Measurements from ENCODE around the gene ZP1. TPM values are rescaled to one million over a fixed set of nuclear protein-coding genes. Genes with fewer than 3 reads are reported as not detected.

Gene ZP1
- total and polyA plus RNA-seq, 2 of the 13 experiments (the other 11 are each of a cell fraction or from before 2014, with no cell fraction given) = 0.16 TPM; not detected in 1

GRCh38 chr11:60825118-60825517, 42.2 kb upstream of the ZP1 start:
- POLR2A ChIA-PET = no interaction called here
- peaks cover 7% of the 10 kb centered on the region for H3K4me1 ChIP-seq (ENCODE audit: insufficient read depth, low read length)
- intact Hi-C loops (cut with micrococcal nuclease; ENCODE audit: unreplicated experiment) = no loop called here
- no peak for FAIRE-seq
- H3K4me3 ChIP-seq (replicated peaks in 1 of 3; ENCODE audit: insufficient read depth in 1 of 3, low read depth in 2 of 3, low read length in 3 of 3) = no peak overlapping the region
- TF ChIP-seq CREB3 (CRISPR knock-in tag; IDR thresholded peaks at IDR 0.05) (no peak), ZNF468 (CRISPR knock-in tag; IDR thresholded peaks at IDR 0.05) (no peak), HNF1B (CRISPR knock-in tag; IDR thresholded peaks at IDR 0.05) (no peak), SNAPC2 (CRISPR knock-in tag; IDR thresholded peaks at IDR 0.05) (no peak), PRMT3 (CRISPR knock-in tag; IDR thresholded peaks at IDR 0.05; ENCODE audit: borderline replicate concordance, low read depth) (no peak), ZNF703 (CRISPR knock-in tag; IDR thresholded peaks at IDR 0.05; ENCODE audit: borderline replicate concordance) (no peak), RXRB (CRISPR knock-in tag; IDR thresholded peaks at IDR 0.05; ENCODE audit: borderline replicate concordance) (no peak)
- H3K9ac ChIP-seq (ENCODE audit: insufficient read depth, low read depth, low read length) = no peak overlapping the region
- H2AFZ ChIP-seq (ENCODE audit: low read length) = no peak overlapping the region
- BruUV-seq (replicated peaks) = no TSS peak
- ATAC-seq = no peak
- H3K27ac ChIP-seq (ENCODE audit: extremely low read length, insufficient read depth, low read length) = no peak overlapping the region
- H3K9me3 ChIP-seq (ENCODE audit: low read length) = no peaks in the 10 kb centered on the region
- DNase-seq (ENCODE audit: low spot score) = no peak
- H3K27me3 ChIP-seq (ENCODE audit: control insufficient read depth in 1 of 2, insufficient read depth in 2 of 2, low read length in 2 of 2) = peaks cover 1 to 26% of the 10 kb centered on the region in 2 experiments; a peak in 3 of 5 replicates
- H3K79me2 ChIP-seq (ENCODE audit: insufficient read depth, low read length) = no peaks in the 10 kb centered on the region
- H3K4me2 ChIP-seq (ENCODE audit: low read depth, low read length) = no peak overlapping the region
- no peaks in the 10 kb centered on the region for H4K20me1 ChIP-seq (ENCODE audit: insufficient read depth, low read length)
- CTCF ChIA-PET (ENCODE audit: low intra/inter-chr PET ratio, low total read pairs) = no interaction called here
- in situ Hi-C loops (cut with HindIII; ENCODE audit: extremely low pct_ligation_motif_present, low pct_unique_long_range_greater_than_20kb) = no loop called here
- H3K36me3 ChIP-seq (replicated peaks in 1 of 2; ENCODE audit: control insufficient read depth in 1 of 2, insufficient read depth in 2 of 2, low read length in 2 of 2) = no peaks in the 10 kb centered on the region
- 31% methylated on average over 5 of the region's 5 CpGs for WGBS (ENCODE audit: low lambda C conversion rate)
